Right atrium auricular region (tissue), 2 donors: ENCODE data around the gene CLDN17. TPM values are rescaled to one million over a fixed set of nuclear protein-coding genes. Genes with fewer than 3 reads are reported as not detected.

Source experiments
- DNase-seq: peaks from one replicate; pipeline ENCODE4 v3.0.0-alpha.2; 2019; ENCODE audit warnings: low spot score
- H3K27ac ChIP-seq, 2 donors: fragments of 200-600 bp; sonication (generic); 1 replicate in 1 of 2; 2 replicates in 1 of 2; pipeline ENCODE4 v1.5.1; 2016 to 2019
- H3K27me3 ChIP-seq, 2 donors: fragments of 200-600 bp; sonication (generic); one replicate each; pipeline versions ENCODE4 v1.5.1 to v1.6.0; 2017 to 2019
- H3K36me3 ChIP-seq: fragments of 200-600 bp; sonication (generic); one replicate; pipeline ENCODE4 v1.5.1; 2016
- H3K4me1 ChIP-seq, 2 donors: fragments of 200-600 bp; sonication (generic); one replicate each; pipeline versions ENCODE4 v1.5.1 to v1.6.0; 2017 to 2019
- H3K4me3 ChIP-seq, 2 donors: fragments of 200-600 bp; sonication (generic); 1 replicate in 1 of 2; 2 replicates in 1 of 2; pipeline ENCODE4 v1.5.1; 2017 to 2019; ENCODE audit warnings: mild to moderate bottlenecking in 1 of 2, moderate library complexity in 1 of 2
- H3K9me3 ChIP-seq, 2 donors: fragments of 200-600 bp; sonication (generic); one replicate each; pipeline ENCODE4 v1.5.1; 2019
- total RNA-seq, 2 donors: library from RNA; depleted of rRNA; stranded (reverse); fragments of >200 nt; gene quantifications; one replicate each; pipeline ENCODE4 v1.1.0, GENCODE V29; 2016
- TF ChIP-seq, protein P1 (sequence below), 2 donors: fragments of 200-600 bp; sonication (generic); IDR thresholded peaks; one replicate each; pipeline ENCODE4 v1.5.1; 2019; ENCODE audit warnings: antibody characterized with exemption in 2 of 2

CLDN17 gene
- total RNA-seq, 2 donors from 2014 or later: not detected

DNA sequence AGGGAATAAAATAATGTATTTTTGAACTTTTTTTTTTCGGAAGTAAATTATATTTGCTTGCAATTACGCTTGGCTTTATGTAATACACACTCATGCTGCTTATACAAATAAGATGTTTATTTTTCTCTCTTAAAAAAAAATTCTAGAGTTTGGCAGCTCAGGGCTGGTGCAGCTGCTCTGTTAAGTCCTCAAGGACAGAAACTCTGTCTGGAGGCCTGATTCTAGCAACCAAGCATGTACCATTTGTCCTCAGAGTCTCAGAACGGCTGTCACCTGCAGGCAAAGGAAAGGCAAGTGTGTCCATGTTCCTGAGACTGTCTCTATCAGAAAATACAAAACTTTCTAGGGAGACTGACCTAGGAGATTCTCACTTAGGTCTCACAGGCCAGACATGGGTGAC, 23.2 kb upstream of the CLDN17 start:
- Histone ChIP-seq H3K9me3 (no peaks in the 10 kb centered on the region), H3K36me3 (no peaks in the 10 kb centered on the region), H3K4me3 (no peak overlapping the region), H3K4me1 (no peaks in the 10 kb centered on the region), H3K27ac (no peak overlapping the region), H3K27me3 (no peaks in the 10 kb centered on the region)
- TF ChIP-seq, protein P1, sequence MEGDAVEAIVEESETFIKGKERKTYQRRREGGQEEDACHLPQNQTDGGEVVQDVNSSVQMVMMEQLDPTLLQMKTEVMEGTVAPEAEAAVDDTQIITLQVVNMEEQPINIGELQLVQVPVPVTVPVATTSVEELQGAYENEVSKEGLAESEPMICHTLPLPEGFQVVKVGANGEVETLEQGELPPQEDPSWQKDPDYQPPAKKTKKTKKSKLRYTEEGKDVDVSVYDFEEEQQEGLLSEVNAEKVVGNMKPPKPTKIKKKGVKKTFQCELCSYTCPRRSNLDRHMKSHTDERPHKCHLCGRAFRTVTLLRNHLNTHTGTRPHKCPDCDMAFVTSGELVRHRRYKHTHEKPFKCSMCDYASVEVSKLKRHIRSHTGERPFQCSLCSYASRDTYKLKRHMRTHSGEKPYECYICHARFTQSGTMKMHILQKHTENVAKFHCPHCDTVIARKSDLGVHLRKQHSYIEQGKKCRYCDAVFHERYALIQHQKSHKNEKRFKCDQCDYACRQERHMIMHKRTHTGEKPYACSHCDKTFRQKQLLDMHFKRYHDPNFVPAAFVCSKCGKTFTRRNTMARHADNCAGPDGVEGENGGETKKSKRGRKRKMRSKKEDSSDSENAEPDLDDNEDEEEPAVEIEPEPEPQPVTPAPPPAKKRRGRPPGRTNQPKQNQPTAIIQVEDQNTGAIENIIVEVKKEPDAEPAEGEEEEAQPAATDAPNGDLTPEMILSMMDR (IDR thresholded peaks at IDR 0.05): no peak
- no peak for DNase-seq

DNA sequence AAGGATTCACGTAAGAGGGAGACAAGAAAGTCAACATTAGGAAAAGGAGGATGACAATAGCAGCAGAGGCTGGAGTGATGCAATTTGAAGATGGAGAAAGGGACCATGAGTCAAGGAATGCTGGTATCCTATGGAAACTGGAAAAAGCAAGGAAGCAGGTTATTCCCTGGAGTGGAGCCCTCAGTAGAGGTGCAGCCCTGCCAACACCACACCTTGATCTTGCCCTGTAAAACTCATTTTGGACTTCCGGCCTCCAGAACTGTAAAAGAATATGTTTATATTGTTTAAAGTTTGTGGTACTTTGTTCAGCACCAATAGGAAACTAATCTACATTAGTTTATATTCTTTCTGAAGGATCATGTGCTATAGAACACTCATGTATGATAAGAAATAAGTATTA, 19.6 kb upstream of the CLDN17 start:
- TF ChIP-seq, protein P1 (IDR thresholded peaks at IDR 0.05): no peak
- no peak for DNase-seq

DNA sequence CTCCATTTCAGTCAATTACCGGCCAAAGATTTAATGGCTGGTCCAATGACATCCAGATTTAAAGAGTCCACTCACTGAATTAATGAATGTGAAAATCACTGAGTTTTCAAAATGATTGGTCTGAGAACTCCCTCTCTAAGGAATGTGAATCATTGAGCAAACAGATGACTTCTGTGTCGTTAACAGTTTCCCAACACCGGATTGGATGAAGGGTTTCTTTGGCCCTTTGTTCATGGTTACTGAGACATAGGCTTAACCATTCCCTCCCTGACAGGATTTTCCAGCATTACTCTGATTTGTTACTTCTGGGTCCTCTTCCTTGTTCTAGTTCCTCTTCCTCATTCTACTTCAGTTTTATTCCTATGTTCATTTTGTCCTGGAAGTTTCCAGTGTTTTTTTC, 1.5 kb upstream of the CLDN17 start:
- no peak for DNase-seq
- no peaks in the 10 kb centered on the region for H3K4me1 ChIP-seq
- no peak overlapping the region for H3K4me3 ChIP-seq
- no peaks in the 10 kb centered on the region for H3K36me3 ChIP-seq
- H3K27me3 ChIP-seq: no peaks in the 10 kb centered on the region
- TF ChIP-seq, protein P1 (IDR thresholded peaks at IDR 0.05): no peak
- no peak overlapping the region for H3K27ac ChIP-seq
- no peaks in the 10 kb centered on the region for H3K9me3 ChIP-seq

More for the DNA sequence above, 19.6 kb upstream of the CLDN17 start:
- Histone ChIP-seq H3K27me3 (no peaks in the 10 kb centered on the region), H3K9me3 (no peaks in the 10 kb centered on the region), H3K4me3 (no peak overlapping the region), H3K4me1 (no peaks in the 10 kb centered on the region), H3K27ac (no peak overlapping the region), H3K36me3 (no peaks in the 10 kb centered on the region)

DNA sequence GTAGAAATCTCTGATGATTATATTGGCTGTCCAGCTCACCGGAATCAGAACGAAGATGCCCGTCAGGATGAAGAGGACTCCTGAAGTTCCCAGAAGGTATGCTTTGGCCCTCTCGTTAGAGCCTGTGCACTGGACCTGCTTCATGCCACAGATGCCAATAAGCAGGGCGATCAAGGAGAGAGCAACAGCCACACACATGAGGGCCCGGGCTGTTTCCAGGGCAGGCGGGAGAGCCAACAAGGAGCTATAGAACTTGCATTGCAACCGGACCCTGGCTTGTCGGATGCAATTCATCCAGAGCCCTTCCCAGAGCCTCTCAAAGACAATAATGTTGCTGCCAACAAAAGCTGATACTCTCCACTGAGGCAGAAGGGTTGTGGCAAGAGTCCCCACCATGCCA, 434 bp downstream of the CLDN17 start:
- H3K27ac ChIP-seq: no peak overlapping the region
- no peaks in the 10 kb centered on the region for H3K9me3 ChIP-seq
- TF ChIP-seq, protein P1 (IDR thresholded peaks at IDR 0.05): no peak
- H3K36me3 ChIP-seq: no peaks in the 10 kb centered on the region
- no peaks in the 10 kb centered on the region for H3K4me1 ChIP-seq
- no peak overlapping the region for H3K4me3 ChIP-seq
- no peaks in the 10 kb centered on the region for H3K27me3 ChIP-seq
- DNase-seq: no peak

DNA sequence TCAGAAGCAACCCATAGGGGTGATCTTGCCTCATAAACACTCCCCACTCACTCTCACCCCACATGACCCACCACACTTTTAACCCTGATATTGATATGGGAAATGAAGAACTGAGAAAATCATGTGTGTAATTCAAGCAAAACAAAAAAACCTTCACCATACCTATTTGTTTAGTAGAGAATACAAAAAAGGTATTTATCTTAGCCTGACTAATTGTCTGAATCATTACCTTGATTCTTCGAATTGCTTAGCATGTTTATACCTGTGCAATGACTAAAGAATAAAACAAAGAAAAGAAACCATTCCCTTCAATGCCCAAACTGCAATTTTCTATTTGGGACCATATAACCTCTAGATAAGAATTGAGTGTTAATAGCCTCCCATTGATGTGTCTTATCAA, 1.8 kb downstream of the CLDN17 start:
- Histone ChIP-seq H3K36me3 (no peaks in the 10 kb centered on the region), H3K27me3 (no peaks in the 10 kb centered on the region), H3K4me3 (no peak overlapping the region), H3K27ac (no peak overlapping the region), H3K4me1 (no peaks in the 10 kb centered on the region), H3K9me3 (no peaks in the 10 kb centered on the region)
- DNase-seq: no peak
- TF ChIP-seq, protein P1 (IDR thresholded peaks at IDR 0.05): no peak

DNA sequence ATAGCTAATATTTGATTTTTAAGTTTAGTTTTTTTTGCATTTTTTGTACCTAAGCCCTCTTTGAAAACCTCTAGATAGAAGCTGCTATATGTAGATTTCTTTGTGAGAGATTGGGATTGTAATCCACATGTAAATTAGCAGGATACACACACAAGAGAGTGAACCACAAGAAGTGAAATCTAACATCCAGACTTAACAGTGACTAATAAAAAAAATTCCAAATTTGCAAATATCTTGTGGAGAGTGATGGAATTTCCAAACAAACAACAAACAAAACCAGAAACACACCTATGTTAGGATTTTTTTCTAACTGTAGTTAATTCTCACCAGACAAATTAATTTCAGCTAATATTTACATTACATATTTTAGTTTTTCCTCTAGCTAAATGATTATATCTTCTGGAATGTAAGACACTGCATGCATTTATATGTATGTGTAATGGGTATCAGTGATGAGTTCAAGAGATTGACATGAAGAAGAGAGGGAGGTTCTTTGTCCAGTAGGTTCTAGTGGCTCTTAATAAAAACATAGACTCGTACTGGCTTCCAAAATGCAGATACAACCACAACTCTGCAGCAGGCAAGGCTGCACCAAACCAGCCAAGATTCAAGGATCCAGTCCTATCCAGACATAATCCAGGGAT, 12.8 kb downstream of the CLDN17 start:
- TF ChIP-seq, protein P1 (IDR thresholded peaks at IDR 0.05): no peak
- Histone ChIP-seq H3K4me3 (no peak overlapping the region), H3K27ac (no peak overlapping the region), H3K27me3 (no peaks in the 10 kb centered on the region), H3K9me3 (no peaks in the 10 kb centered on the region), H3K4me1 (no peaks in the 10 kb centered on the region), H3K36me3 (no peaks in the 10 kb centered on the region)
- no peak for DNase-seq
